ENCODE data around the gene RNU7-1. TPM values are rescaled to one million over a fixed set of nuclear protein-coding genes. Genes with fewer than 3 reads are reported as not detected.

RNU7-1 gene
- total and polyA plus RNA-seq, 10 donors, result not detected

- no peak for TF ChIP-seq POLR2A (IDR thresholded peaks at IDR 0.05)
- TF ChIP-seq CTCF (IDR thresholded peaks at IDR 0.05 in 8 of 11, conservative IDR thresholded peaks at IDR 0.05 in 3 of 11), result no peak
- TF ChIP-seq POLR2AphosphoS5 (IDR thresholded peaks at IDR 0.05), result peak; percentile 47 to 73 (median 70)
- WGBS, 5 donors, result 0 to 1% (median 0%) methylated on average over 30 to 68 of the region's 68 CpGs
- Histone ChIP-seq H3K36me3 (peaks cover 0 to 23% (median 0%) of the 10 kb centered on the region in 6 donors), H3K27me3 (replicated peaks in 1 of 7) (peaks cover 0 to 39% (median 0%) of the 10 kb centered on the region in 7 donors), H3K4me3 (peak within 1 kb of the TSS; percentile 50 to 90 (median 60)), H3K4me1 (peaks cover 4 to 34% (median 20%) of the 10 kb centered on the region in 6 donors), H3K9me3 (no peaks in the 10 kb centered on the region), H3K27ac (peak within 1 kb of the TSS; percentile 63 to 83 (median 78))
- intact Hi-C loops (cut with DNase I; ENCODE audit: low total_unique reads), result no loop called here
- DNase-seq, result peak; percentile 94
These were observed 29.2 kb upstream of the RNU7-1 start, which contains the start of gene ENO2 for GRCh38 chr12:6914246-6914946. Gene ENO2, plus strand, starts transcription at chr12:6914580. Its CDS starts 1,253 bp downstream, at chr12:6915833.

GRCh38 chr12:6914947-6915788 lies 28.4 kb upstream of the RNU7-1 start:
- no peaks in the 10 kb centered on the region for H3K9me3 ChIP-seq
- peaks cover 0 to 26% (median 0%) of the 10 kb centered on the region in 6 donors for H3K36me3 ChIP-seq
- H3K27me3 ChIP-seq (replicated peaks in 1 of 7), result peaks cover 0 to 39% (median 0%) of the 10 kb centered on the region in 7 donors
- no peak for TF ChIP-seq POLR2A (IDR thresholded peaks at IDR 0.05)
- no peak for TF ChIP-seq CTCF (IDR thresholded peaks at IDR 0.05 in 8 of 11, conservative IDR thresholded peaks at IDR 0.05 in 3 of 11)
- TF ChIP-seq POLR2AphosphoS5 (IDR thresholded peaks at IDR 0.05), result no peak
- WGBS, 5 donors, result 20 to 25% (median 22%) methylated on average over 28 to 29 of the region's 29 CpGs
- intact Hi-C loops (cut with DNase I; ENCODE audit: low total_unique reads), result no loop called here
- peaks cover 4 to 34% (median 20%) of the 10 kb centered on the region in 6 donors for H3K4me1 ChIP-seq
- DNase-seq, result peak; percentile 71
- H3K27ac ChIP-seq, result peak overlapping the region; percentile 63 to 83 (median 78)
- H3K4me3 ChIP-seq, result peak overlapping the region; percentile 50 to 90 (median 60)

GRCh38 chr12:6915789-6916285 lies 27.8 kb upstream of the RNU7-1 start:
- DNase-seq, result peak; percentile 66
- H3K4me1 ChIP-seq, result peaks cover 4 to 34% (median 20%) of the 10 kb centered on the region in 6 donors
- H3K4me3 ChIP-seq, result peak overlapping the region in 2 of 8 donors; percentile 62 to 90
- no peaks in the 10 kb centered on the region for H3K9me3 ChIP-seq
- peak overlapping the region in 2 of 8 donors; percentile 83 for H3K27ac ChIP-seq
- intact Hi-C loops (cut with DNase I; ENCODE audit: low total_unique reads), result no loop called here
- peaks cover 0 to 39% (median 0%) of the 10 kb centered on the region in 7 donors for H3K27me3 ChIP-seq (replicated peaks in 1 of 7)
- H3K36me3 ChIP-seq, result peaks cover 0 to 26% (median 0%) of the 10 kb centered on the region in 6 donors
- TF ChIP-seq POLR2AphosphoS5 (IDR thresholded peaks at IDR 0.05), result no peak
- no peak for TF ChIP-seq CTCF (IDR thresholded peaks at IDR 0.05 in 8 of 11, conservative IDR thresholded peaks at IDR 0.05 in 3 of 11)
- no peak for TF ChIP-seq POLR2A (IDR thresholded peaks at IDR 0.05)
- 71 to 90% (median 83%) methylated on average over 8 to 14 of the region's 14 CpGs for WGBS, 5 donors

All from spleen (tissue), 11 donors.